Gastroesophageal sphincter (tissue), 3 donors: ENCODE data around the gene BTBD9.

Experiments
- CTCF ChIP-seq, 4 experiments: fragments of 200-600 bp in 2 of 4; fragments of 450-650 bp in 2 of 4; sonication (generic) in 1 of 4; IDR thresholded peaks; one replicate each; pipeline ENCODE4 v1.5.1; 2017 to 2019; ENCODE audit warnings: antibody characterized with exemption in 4 of 4, mild to moderate bottlenecking in 2 of 4, moderate library complexity in 2 of 4
- POLR2A ChIP-seq, 2 donors: fragments of 450-650 bp; IDR thresholded peaks; one replicate each; pipeline ENCODE4 v1.6.1; 2017; ENCODE audit warnings: antibody characterized with exemption in 2 of 2, mild to moderate bottlenecking in 2 of 2, moderate library complexity in 1 of 2
- POLR2AphosphoS5 ChIP-seq: sonication (generic); formaldehyde crosslinking; IDR thresholded peaks from one replicate; pipeline ENCODE4 v1.6.1; 2017; ENCODE audit warnings: antibody characterized with exemption

GRCh38 chr6:38648629-38649028 is 8.9 kb upstream of the BTBD9 start:
- TF ChIP-seq POLR2AphosphoS5: no peak
- no peak for TF ChIP-seq CTCF (IDR thresholded peaks at IDR 0.05)
- no peak for TF ChIP-seq POLR2A (IDR thresholded peaks at IDR 0.05)
